DND-41 (cell line): Measurements from ENCODE around the gene ADSS1.

Experiments
- EZH2 ChIP-seq: IDR thresholded peaks from 3 replicates; pipeline ENCODE4 v1.6.1; 2012; ENCODE audit warnings: borderline replicate concordance, low read depth, mild to moderate bottlenecking, moderate library complexity, low read length, inconsistent platforms; ENCODE audit not compliant: severe bottlenecking
- TF ChIP-seq, protein P1 (sequence below): IDR thresholded peaks from 2 replicates; pipeline ENCODE4 v1.5.1; 2012; ENCODE audit warnings: borderline replicate concordance, low read length, moderate library complexity, mild to moderate bottlenecking; ENCODE audit not compliant: poor library complexity, severe bottlenecking; ENCODE audit errors: extremely low read depth

DNA sequence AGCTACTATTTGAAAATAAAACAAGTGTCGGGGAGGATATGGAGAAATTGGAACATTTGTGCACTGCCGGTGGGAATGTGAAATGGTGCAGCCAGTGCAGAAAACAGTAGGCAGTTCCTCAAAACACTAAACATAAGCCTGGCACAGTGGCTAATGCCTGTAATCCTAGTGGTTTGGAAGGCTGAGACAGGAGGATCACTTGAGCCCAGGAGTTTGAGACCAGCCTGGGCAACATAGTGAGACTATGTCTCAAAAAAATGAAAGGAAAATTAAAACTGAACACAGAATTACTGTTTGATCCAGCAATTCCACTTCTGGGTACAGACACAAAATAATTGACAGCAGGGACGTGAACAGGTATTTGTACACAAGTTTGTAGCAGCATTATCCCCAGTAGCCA lies 41.5 kb downstream of the ADSS1 start:
- TF ChIP-seq, protein P1, sequence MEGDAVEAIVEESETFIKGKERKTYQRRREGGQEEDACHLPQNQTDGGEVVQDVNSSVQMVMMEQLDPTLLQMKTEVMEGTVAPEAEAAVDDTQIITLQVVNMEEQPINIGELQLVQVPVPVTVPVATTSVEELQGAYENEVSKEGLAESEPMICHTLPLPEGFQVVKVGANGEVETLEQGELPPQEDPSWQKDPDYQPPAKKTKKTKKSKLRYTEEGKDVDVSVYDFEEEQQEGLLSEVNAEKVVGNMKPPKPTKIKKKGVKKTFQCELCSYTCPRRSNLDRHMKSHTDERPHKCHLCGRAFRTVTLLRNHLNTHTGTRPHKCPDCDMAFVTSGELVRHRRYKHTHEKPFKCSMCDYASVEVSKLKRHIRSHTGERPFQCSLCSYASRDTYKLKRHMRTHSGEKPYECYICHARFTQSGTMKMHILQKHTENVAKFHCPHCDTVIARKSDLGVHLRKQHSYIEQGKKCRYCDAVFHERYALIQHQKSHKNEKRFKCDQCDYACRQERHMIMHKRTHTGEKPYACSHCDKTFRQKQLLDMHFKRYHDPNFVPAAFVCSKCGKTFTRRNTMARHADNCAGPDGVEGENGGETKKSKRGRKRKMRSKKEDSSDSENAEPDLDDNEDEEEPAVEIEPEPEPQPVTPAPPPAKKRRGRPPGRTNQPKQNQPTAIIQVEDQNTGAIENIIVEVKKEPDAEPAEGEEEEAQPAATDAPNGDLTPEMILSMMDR, result no peak
- no peak for TF ChIP-seq EZH2
